SK-N-SH (cell line): ENCODE results near the gene TRPM8. TPM values are rescaled to one million over a fixed set of nuclear protein-coding genes. Genes with fewer than 3 reads are reported as not detected.

Experiments
- CTCF ChIA-PET: fragments of 300-600, 350-600 bp; formaldehyde crosslinking; extraction: SDS; loops from one replicate; lab custom pipeline; 2021; lab: Yijun Ruan, JAX
- POLR2A ChIA-PET: fragments of 350-600 bp; sonication (Branson Sonifier 250); formaldehyde crosslinking; extraction: SDS; loops from one replicate; lab custom pipeline; 2020; ENCODE audit warnings: antibody characterized with exemption, inconsistent platforms; lab: Yijun Ruan, JAX
- DNase-seq: peaks from one replicate; pipeline ENCODE4 v3.0.0; 2012
- H2AFZ ChIP-seq: fragments of 200-600 bp; sonication (generic); 2 replicates; pipeline ENCODE4 v1.8.1; 2016; ENCODE audit warnings: antibody characterized with exemption, mild to moderate bottlenecking, low read depth
- H3F3A ChIP-seq: fragments of 200-600 bp; sonication (generic); replicated peaks from 2 replicates; pipeline ENCODE3; 2016; ENCODE audit warnings: antibody characterized with exemption, mild to moderate bottlenecking; ENCODE audit not compliant: insufficient read depth
- H3K27ac ChIP-seq, 2 experiments: fragments of 200-500 bp in 1 of 2; fragments of 200-600 bp in 1 of 2; sonication (Bioruptor generic) in 1 of 2; sonication (generic), shearing (Covaris generic) in 1 of 2; 2 replicates each; pipeline versions ENCODE4 v1.5.1 to v1.6.1; 2014 to 2016; ENCODE audit warnings: low read depth in 2 of 2, inconsistent platforms in 1 of 2, low read length in 1 of 2, mild to moderate bottlenecking in 1 of 2, mixed read lengths in 1 of 2
- H3K27me3 ChIP-seq: fragments of 200-600 bp; sonication (generic), shearing (Covaris generic); 2 replicates; pipeline ENCODE4 v1.6.1; 2016; ENCODE audit warnings: mixed run types; ENCODE audit not compliant: insufficient read depth
- H3K36me3 ChIP-seq, 2 experiments: fragments of 200-500 bp in 1 of 2; fragments of 200-600 bp in 1 of 2; sonication (Bioruptor generic) in 1 of 2; sonication (generic) in 1 of 2; replicated peaks in 1 of 2; 2 replicates each; pipeline versions ENCODE3 to v1.5.1; 2014 to 2016; ENCODE audit warnings: low read length in 1 of 2, mild to moderate bottlenecking in 1 of 2; ENCODE audit not compliant: insufficient read depth in 2 of 2, control insufficient read depth in 1 of 2
- H3K4me1 ChIP-seq, 2 experiments: fragments of 200-500 bp in 1 of 2; fragments of 200-600 bp in 1 of 2; sonication (Bioruptor generic) in 1 of 2; sonication (generic), shearing (Covaris generic) in 1 of 2; 2 replicates each; pipeline versions ENCODE4 v1.5.1 to v1.6.1; 2014 to 2016; ENCODE audit warnings: low read depth in 1 of 2, low read length in 1 of 2, mixed run types in 1 of 2; ENCODE audit not compliant: insufficient read depth in 2 of 2, control insufficient read depth in 1 of 2
- H3K4me2 ChIP-seq: fragments of 200-600 bp; sonication (generic), shearing (Covaris generic); 2 replicates; pipeline ENCODE4 v1.6.1; 2017; ENCODE audit warnings: mixed run types
- H3K4me3 ChIP-seq, 2 experiments: fragments of 200-500 bp in 1 of 2; fragments of 200-600 bp in 1 of 2; sonication (Bioruptor generic) in 1 of 2; sonication (generic), shearing (Covaris generic) in 1 of 2; 2 replicates each; pipeline versions ENCODE4 v1.5.1 to v1.8.1; 2014 to 2016; ENCODE audit warnings: low read depth in 2 of 2, inconsistent platforms in 1 of 2, low read length in 1 of 2, mild to moderate bottlenecking in 1 of 2, mixed read lengths in 1 of 2, moderate library complexity in 1 of 2
- H3K79me2 ChIP-seq: fragments of 200-600 bp; sonication (generic); 2 replicates; pipeline ENCODE4 v1.8.1; 2017; ENCODE audit warnings: mild to moderate bottlenecking; ENCODE audit not compliant: insufficient read depth
- H3K9ac ChIP-seq: fragments of 200-600 bp; sonication (generic); 2 replicates; pipeline ENCODE4 v1.6.1; 2017; ENCODE audit warnings: mixed run types
- H3K9me2 ChIP-seq: fragments of 200-600 bp; sonication (generic); 2 replicates; pipeline ENCODE4 v1.6.1; 2017; ENCODE audit warnings: mixed run types
- H3K9me3 ChIP-seq: fragments of 200-600 bp; sonication (generic); 2 replicates; pipeline ENCODE4 v1.6.1; 2017; ENCODE audit warnings: mixed run types, mild to moderate bottlenecking, moderate library complexity
- H4K20me1 ChIP-seq: fragments of 200-600 bp; sonication (generic); 2 replicates; pipeline ENCODE4 v1.6.1; 2017; ENCODE audit warnings: mild to moderate bottlenecking, mixed run types; ENCODE audit not compliant: insufficient read depth
- CTCF ChIP-seq: fragments of 200-600 bp; sonication (generic); IDR thresholded peaks from 2 replicates; pipeline ENCODE4 v1.6.1; 2017; ENCODE audit warnings: antibody characterized with exemption, mild to moderate bottlenecking, moderate library complexity
- FOSL2 ChIP-seq: IDR thresholded peaks from 2 replicates; pipeline ENCODE4 v1.4.0; 2012; ENCODE audit warnings: low read depth, mild to moderate bottlenecking, moderate library complexity, borderline replicate concordance
- FOXJ3 ChIP-seq: sonication (generic); formaldehyde crosslinking; IDR thresholded peaks from 2 replicates; pipeline ENCODE4 v1.5.1; 2020; ENCODE audit warnings: mild to moderate bottlenecking, missing genetic modification reagents
- GATA2 ChIP-seq: sonication (generic); formaldehyde crosslinking; IDR thresholded peaks from 2 replicates; pipeline ENCODE4 v1.5.0; 2020; ENCODE audit warnings: mild to moderate bottlenecking, missing genetic modification reagents
- POLR2AphosphoS5 ChIP-seq: IDR thresholded peaks from 2 replicates; pipeline ENCODE4 v1.6.1; 2012; ENCODE audit warnings: low read depth, low read length
- RAD21 ChIP-seq: IDR thresholded peaks from 2 replicates; pipeline ENCODE4 v1.6.1; 2012; ENCODE audit warnings: mild to moderate bottlenecking, low read length
- RXRA ChIP-seq: IDR thresholded peaks from 2 replicates; pipeline ENCODE4 v1.4.0; 2012; ENCODE audit warnings: low read depth, mild to moderate bottlenecking, borderline replicate concordance
- SMC3 ChIP-seq: IDR thresholded peaks from 2 replicates; pipeline ENCODE4 v1.6.1; 2012; ENCODE audit warnings: low read depth, low read length, improper control_type of control experiment
- TEAD4 ChIP-seq: IDR thresholded peaks from 2 replicates; pipeline ENCODE4 v1.4.0; 2012; ENCODE audit warnings: mild to moderate bottlenecking, borderline replicate concordance; ENCODE audit not compliant: insufficient read depth
- WGBS: methylation state at CpG from one replicate; pipeline ENCODE4 v1.1.6; 2017; ENCODE audit warnings: low lambda C conversion rate; 5-methylcytosine and 5-hydroxymethylcytosine counted together
- polyA plus RNA-seq, 3 experiments: library from polyadenylated mRNA; depleted of rRNA; stranded (reverse); fragments of >200 nt; gene quantifications; 2 replicates each; pipeline ENCODE4 v1.2.3, GENCODE V29; 2012
- TF ChIP-seq, protein P1 (sequence below): fragments of 150-350 bp; IDR thresholded peaks from 2 replicates; pipeline ENCODE4 v1.6.1; 2016; ENCODE audit warnings: mild to moderate bottlenecking, low read depth, low read length
- TF ChIP-seq, protein P2 (sequence below): IDR thresholded peaks from 2 replicates; pipeline ENCODE4 v1.4.0; 2012; ENCODE audit warnings: low read depth, borderline replicate concordance
- TF ChIP-seq, protein P3 (sequence below): IDR thresholded peaks from 2 replicates; pipeline ENCODE4 v1.6.1; 2012; ENCODE audit warnings: mild to moderate bottlenecking, low read depth, low read length, moderate library complexity

Gene TRPM8
- polyA plus RNA-seq, 1 of the 3 experiments (the other 2 are of a cell fraction): 0.85 TPM

- Histone ChIP-seq H3K4me2 (no peak overlapping the region), H3K9me2 (no peaks in the 10 kb centered on the region), H3K27me3 (no peaks in the 10 kb centered on the region), H3K4me1 (peaks cover 3 to 33% of the 10 kb centered on the region in 2 experiments; a peak in 3 of 4 replicates), H2AFZ (no peak overlapping the region)
- TF ChIP-seq RXRA (no peak), CTCF (peak; percentile 70), FOSL2 (no peak), FOXJ3 (CRISPR knock-in tag) (no peak), GATA2 (peak; percentile 84), POLR2AphosphoS5 (no peak), RAD21 (peak; percentile 93), SMC3 (peak; percentile 84)
- TF ChIP-seq, protein P1, sequence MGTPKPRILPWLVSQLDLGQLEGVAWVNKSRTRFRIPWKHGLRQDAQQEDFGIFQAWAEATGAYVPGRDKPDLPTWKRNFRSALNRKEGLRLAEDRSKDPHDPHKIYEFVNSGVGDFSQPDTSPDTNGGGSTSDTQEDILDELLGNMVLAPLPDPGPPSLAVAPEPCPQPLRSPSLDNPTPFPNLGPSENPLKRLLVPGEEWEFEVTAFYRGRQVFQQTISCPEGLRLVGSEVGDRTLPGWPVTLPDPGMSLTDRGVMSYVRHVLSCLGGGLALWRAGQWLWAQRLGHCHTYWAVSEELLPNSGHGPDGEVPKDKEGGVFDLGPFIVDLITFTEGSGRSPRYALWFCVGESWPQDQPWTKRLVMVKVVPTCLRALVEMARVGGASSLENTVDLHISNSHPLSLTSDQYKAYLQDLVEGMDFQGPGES: no peak
- TF ChIP-seq, protein P2, sequence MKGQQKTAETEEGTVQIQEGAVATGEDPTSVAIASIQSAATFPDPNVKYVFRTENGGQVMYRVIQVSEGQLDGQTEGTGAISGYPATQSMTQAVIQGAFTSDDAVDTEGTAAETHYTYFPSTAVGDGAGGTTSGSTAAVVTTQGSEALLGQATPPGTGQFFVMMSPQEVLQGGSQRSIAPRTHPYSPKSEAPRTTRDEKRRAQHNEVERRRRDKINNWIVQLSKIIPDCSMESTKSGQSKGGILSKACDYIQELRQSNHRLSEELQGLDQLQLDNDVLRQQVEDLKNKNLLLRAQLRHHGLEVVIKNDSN: no peak
- TF ChIP-seq, all 33 proteins: peak for 4
- Histone ChIP-seq H3F3A (peaks cover 3% of the 10 kb centered on the region), H3K4me3 (no peak overlapping the region), H4K20me1 (no peaks in the 10 kb centered on the region), H3K36me3 (no peaks in the 10 kb centered on the region), H3K9me3 (no peaks in the 10 kb centered on the region), H3K79me2 (no peaks in the 10 kb centered on the region), H3K27ac (no peak overlapping the region), H3K9ac (no peak overlapping the region)
- 47% methylated on average over 8 of the region's 8 CpGs for WGBS
- ChIA-PET POLR2A (no interaction called here), CTCF (interaction anchor here (0.8 to 1.6 kb wide), 7 partner anchors 12 to 1140 kb away, joined by 3 to 9 read pairs (median 4); no protein-coding TSS in a partner anchor)
- peak; percentile 68 for DNase-seq
Observed at GRCh38 chr2:233976690-233977294, 59.6 kb downstream of the TRPM8 start.

DNA sequence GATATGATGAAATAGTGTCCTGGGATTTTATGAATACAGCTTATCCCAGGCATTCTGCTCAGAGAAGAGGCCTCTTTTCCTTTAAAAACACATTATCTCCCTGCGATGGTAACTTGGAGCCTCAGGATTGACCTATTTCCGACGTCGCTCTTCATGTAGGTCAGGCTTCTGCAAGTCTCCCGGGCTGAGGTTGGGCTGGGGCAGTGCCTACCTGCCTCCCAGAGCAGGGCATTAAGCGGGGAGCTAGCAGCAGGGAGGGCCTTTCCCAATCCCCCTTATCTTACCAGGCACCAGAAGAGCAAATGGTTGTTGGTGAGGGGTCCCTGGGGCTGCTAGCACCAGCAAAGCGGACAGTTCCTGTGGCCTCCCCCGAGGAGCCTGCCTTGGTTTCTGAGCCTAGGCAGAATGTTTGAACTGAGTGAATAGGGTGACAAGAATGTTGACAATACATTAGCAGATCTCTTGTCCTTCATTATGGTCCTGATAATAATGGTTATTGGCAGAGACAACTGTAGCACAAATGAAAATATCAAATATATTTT is 60.2 kb downstream of the TRPM8 start:
- no peak overlapping the region for H3K4me3 ChIP-seq
- no peak overlapping the region for H3K27ac ChIP-seq
- TF ChIP-seq, protein P3, sequence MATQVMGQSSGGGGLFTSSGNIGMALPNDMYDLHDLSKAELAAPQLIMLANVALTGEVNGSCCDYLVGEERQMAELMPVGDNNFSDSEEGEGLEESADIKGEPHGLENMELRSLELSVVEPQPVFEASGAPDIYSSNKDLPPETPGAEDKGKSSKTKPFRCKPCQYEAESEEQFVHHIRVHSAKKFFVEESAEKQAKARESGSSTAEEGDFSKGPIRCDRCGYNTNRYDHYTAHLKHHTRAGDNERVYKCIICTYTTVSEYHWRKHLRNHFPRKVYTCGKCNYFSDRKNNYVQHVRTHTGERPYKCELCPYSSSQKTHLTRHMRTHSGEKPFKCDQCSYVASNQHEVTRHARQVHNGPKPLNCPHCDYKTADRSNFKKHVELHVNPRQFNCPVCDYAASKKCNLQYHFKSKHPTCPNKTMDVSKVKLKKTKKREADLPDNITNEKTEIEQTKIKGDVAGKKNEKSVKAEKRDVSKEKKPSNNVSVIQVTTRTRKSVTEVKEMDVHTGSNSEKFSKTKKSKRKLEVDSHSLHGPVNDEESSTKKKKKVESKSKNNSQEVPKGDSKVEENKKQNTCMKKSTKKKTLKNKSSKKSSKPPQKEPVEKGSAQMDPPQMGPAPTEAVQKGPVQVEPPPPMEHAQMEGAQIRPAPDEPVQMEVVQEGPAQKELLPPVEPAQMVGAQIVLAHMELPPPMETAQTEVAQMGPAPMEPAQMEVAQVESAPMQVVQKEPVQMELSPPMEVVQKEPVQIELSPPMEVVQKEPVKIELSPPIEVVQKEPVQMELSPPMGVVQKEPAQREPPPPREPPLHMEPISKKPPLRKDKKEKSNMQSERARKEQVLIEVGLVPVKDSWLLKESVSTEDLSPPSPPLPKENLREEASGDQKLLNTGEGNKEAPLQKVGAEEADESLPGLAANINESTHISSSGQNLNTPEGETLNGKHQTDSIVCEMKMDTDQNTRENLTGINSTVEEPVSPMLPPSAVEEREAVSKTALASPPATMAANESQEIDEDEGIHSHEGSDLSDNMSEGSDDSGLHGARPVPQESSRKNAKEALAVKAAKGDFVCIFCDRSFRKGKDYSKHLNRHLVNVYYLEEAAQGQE: peak; percentile 90
- TF ChIP-seq TEAD4: no peak
- H3K27me3 ChIP-seq: no peaks in the 10 kb centered on the region
- H3F3A ChIP-seq: peaks cover 8% of the 10 kb centered on the region
- no peaks in the 10 kb centered on the region for H3K36me3 ChIP-seq
- no peak overlapping the region for H3K4me2 ChIP-seq
- WGBS: 77% methylated on average over 8 of the region's 8 CpGs
- POLR2A ChIA-PET: no interaction called here
- H4K20me1 ChIP-seq: no peaks in the 10 kb centered on the region
- CTCF ChIA-PET: interaction anchor here (0.7 to 1.6 kb wide), 8 partner anchors 12 to 1140 kb away, joined by 3 to 9 read pairs (median 4); no protein-coding TSS in a partner anchor
- H3K9ac ChIP-seq: no peak overlapping the region
- no peaks in the 10 kb centered on the region for H3K9me3 ChIP-seq
- H3K79me2 ChIP-seq: no peaks in the 10 kb centered on the region
- H2AFZ ChIP-seq: no peak overlapping the region
- DNase-seq: no peak
- H3K4me1 ChIP-seq: peaks cover 3 to 36% of the 10 kb centered on the region in 2 experiments
- no peaks in the 10 kb centered on the region for H3K9me2 ChIP-seq
